GM12874 (cell line): Measurements from ENCODE around the gene MED8.

Experiments
- TF ChIP-seq, protein P1 (sequence below): IDR thresholded peaks from 2 replicates; pipeline ENCODE4 v1.5.1; 2011; ENCODE audit warnings: low read depth, mild to moderate bottlenecking, control low read depth, low read length, moderate library complexity; ENCODE audit not compliant: insufficient read depth

MED8 gene

DNA sequence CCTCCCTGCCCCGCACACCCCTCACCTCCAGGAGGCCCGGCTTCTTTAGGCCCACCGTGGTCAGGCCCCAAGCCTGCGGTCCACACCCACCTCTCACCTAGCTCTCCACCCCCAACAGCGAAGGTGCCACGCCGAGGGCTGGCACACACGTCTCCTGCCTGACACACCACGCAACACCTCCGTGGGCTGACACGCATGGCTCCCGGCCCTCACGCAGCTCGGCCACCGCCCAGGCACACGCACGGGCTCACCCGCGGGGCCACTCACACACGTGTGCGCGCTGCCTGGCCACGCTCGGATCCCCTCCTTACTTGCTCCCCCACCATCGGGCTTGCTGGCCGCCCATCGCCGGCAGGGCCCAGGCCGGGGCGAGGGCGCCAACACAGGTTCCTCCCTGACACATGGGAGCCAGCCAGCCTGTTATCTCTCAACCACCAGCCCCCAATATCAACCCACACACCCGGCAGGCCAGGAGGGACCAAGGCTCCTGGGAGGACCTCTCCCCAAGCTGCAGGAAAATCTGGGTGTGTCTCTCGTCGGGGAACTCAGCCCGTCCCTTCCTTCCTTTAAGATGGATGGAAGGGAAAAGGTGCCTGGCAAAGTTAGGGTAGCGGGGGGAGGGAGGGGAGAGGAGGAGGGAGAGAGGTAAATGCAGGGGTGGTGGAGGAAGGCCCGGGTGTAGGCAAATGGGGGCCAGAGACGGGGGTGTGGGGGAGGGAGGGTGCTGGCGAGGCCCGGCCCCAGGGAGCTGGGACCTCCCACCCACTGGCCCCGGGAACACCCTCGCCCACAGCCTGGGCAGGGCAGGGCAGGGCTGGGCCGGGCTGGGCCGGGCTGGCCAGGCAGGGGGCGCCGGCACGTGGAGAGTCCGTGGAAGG is 22.3 kb downstream of the MED8 start:
- TF ChIP-seq, protein P1, sequence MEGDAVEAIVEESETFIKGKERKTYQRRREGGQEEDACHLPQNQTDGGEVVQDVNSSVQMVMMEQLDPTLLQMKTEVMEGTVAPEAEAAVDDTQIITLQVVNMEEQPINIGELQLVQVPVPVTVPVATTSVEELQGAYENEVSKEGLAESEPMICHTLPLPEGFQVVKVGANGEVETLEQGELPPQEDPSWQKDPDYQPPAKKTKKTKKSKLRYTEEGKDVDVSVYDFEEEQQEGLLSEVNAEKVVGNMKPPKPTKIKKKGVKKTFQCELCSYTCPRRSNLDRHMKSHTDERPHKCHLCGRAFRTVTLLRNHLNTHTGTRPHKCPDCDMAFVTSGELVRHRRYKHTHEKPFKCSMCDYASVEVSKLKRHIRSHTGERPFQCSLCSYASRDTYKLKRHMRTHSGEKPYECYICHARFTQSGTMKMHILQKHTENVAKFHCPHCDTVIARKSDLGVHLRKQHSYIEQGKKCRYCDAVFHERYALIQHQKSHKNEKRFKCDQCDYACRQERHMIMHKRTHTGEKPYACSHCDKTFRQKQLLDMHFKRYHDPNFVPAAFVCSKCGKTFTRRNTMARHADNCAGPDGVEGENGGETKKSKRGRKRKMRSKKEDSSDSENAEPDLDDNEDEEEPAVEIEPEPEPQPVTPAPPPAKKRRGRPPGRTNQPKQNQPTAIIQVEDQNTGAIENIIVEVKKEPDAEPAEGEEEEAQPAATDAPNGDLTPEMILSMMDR = no peak

DNA sequence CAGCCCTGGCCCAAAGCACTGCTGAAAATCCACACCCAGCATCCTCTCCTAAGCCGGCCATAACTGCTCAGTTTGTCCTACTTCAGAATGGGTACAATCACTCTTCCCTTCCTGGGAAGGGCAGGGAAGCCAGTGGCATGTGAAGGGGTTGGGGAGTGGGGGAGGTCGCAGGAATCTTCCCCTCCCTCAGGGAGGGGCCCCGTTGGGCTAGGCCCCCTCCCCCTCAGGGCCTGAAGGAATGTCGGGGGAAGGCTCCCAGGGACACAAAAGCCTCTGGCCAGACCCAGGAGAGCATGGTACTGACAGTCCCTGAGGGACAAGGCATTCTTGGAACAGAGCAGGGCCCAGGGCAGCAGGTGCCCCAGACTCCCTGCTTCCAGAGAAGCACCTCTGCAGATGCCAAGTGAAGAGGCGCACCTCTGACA is 23.0 kb downstream of the MED8 start:
- TF ChIP-seq, protein P1 = no peak

DNA sequence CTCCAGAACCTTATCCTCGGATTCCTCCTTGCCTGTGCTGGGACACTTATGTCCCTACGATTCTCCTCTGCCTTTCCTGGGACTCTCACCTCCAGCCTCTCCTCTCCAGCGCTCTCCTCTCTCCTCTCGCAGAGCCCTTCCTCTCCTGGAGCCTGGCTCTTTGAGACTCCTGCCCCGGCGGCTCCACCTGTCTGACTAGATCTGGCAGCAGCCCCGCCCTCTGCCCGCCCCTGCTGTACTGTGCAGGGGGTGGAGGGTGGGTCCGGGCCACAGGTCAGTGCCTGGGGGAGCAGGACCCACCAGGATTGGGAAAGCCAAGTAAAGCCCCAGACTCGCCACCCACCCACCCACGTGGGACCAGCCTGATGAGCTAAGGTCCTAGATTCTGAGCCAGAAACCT is 23.4 kb downstream of the MED8 start:
- TF ChIP-seq, protein P1 = no peak

DNA sequence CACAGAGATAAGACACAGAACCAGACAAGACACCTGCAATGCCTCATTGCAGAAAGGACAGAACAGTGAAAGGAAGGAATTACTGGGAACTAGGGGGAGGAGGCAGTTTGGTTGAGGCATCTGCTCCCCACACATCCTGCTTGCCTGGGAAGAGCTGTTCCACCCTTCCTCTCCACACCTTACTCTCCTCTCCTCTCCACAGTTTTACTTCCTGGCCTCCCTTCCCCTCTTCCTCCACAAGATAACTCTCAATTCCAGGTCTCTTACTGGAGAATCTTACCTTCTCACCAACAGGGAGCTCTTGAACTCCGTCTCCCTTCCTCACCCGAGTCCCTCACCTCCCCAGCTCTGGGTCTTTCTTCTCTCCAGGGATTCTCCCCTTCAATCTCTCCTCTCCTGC is 23.9 kb downstream of the MED8 start:
- TF ChIP-seq, protein P1 = no peak

DNA sequence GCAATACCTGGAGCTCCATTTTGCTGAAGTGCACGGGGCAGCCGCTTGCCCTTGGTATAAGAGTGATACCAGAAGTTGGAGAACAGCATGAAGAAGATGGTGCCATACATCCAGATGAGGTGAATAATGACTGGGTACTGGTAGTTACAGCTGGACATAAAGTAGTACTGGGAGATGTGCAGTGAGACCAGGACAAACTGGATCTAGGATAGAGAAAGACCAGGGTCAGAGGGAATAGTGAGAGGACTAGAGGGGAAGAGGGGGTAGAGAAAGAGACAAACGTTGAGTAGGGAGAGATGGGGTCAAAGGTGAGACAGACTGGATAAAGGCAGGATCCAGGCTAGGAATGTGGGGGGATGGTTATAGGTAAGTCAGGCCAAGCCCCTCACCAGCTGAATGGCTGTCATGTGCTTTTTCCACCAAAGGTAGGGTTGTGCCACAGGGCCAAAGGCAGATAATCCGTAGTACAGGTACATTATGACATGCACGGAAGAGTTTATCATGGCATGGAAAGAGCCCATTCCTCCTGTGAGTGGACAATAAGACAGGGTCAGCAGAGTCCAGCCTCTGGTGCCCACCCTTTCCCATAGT is 25.6 kb downstream of the MED8 start:
- TF ChIP-seq, protein P1 = no peak

DNA sequence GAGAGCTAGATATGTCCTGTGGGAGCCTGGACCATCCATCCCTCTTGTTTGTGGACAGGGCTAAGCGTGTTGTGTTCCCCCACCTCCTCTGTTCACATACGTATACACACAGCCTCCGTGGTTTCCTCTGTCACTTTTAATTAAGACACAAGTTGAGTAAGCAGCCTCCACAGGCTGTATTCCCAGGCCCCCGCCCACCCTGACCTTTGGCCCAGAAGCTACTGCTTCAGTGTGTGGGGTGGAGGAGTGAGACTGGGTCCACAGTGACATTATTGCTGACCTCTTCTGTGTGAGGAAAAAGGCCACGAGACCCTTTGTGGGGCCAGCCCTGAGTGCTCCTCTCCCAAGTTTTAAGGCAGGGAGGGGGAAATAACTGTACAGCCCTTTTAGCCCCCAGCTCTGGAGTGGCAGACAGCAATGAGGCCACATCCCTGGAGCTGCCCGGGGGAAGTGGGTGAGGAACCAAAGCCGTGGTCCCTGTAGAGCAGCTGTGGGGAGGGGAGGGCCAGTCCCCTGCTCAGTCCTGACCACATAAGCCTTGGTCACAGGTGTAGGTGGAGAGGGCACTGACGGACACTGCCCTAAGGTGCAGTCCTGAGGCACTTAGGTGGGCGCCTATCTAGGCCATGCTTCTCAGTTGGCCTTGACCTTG is 26.2 kb downstream of the MED8 start:
- TF ChIP-seq, protein P1 = no peak

DNA sequence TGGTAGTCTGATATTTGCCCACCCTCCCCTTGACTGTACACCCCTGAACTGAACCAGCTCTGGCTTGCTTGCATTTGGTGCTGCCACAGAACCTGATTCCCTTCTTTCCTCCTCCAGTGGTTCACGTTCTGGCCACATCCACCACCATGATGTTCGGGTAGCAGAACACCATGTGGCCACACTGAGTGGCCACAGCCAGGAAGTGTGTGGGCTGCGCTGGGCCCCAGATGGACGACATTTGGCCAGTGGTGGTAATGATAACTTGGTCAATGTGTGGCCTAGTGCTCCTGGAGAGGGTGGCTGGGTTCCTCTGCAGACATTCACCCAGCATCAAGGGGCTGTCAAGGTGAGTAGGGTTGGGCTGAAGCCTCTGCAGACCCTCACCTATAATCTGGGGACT is 29.0 kb downstream of the MED8 start:
- TF ChIP-seq, protein P1 = no peak
